Neuronal stem cell (in vitro differentiated cells): ENCODE results near the gene ATP11A.
A peak's percentile ranks its signal among the peaks of the same experiment; 100 is the strongest.

ENCODE experiments used
- DNase-seq: peaks from one replicate; pipeline ENCODE4 v3.0.0-alpha.2; 2013; ENCODE audit warnings: low spot score
- H2AFZ ChIP-seq: one replicate; pipeline ENCODE4 v1.6.1; 2013; ENCODE audit warnings: mild to moderate bottlenecking, low read length, inconsistent platforms
- H2AK5ac ChIP-seq: 2 replicates; pipeline ENCODE4 v1.6.1; 2013; ENCODE audit warnings: low read depth, mild to moderate bottlenecking, inconsistent platforms, low read length, moderate library complexity, mixed read lengths
- H2BK120ac ChIP-seq: 2 replicates; pipeline ENCODE4 v1.6.1; 2013; ENCODE audit warnings: low read depth, mild to moderate bottlenecking, inconsistent platforms, low read length, moderate library complexity, mixed read lengths
- H2BK12ac ChIP-seq: one replicate; pipeline ENCODE4 v1.6.1; 2013; ENCODE audit warnings: low read length, inconsistent platforms
- H2BK15ac ChIP-seq: 2 replicates; pipeline ENCODE4 v1.6.1; 2013; ENCODE audit warnings: mild to moderate bottlenecking, low read length, inconsistent platforms, mixed read lengths
- H2BK5ac ChIP-seq: one replicate; pipeline ENCODE4 v1.6.1; 2013; ENCODE audit warnings: inconsistent platforms, mild to moderate bottlenecking, low read length, moderate library complexity
- H3K14ac ChIP-seq: one replicate; pipeline ENCODE4 v1.6.1; 2013; ENCODE audit warnings: low read length, inconsistent platforms
- H3K18ac ChIP-seq: 2 replicates; pipeline ENCODE4 v1.6.1; 2013; ENCODE audit warnings: low read length, inconsistent platforms
- H3K23ac ChIP-seq: 2 replicates; pipeline ENCODE4 v1.6.1; 2013; ENCODE audit warnings: low read depth, mild to moderate bottlenecking, mixed read lengths, low read length, inconsistent platforms; ENCODE audit not compliant: poor library complexity
- H3K27ac ChIP-seq: replicated peaks from 3 replicates; pipeline ENCODE4 v1.5.1; 2013; ENCODE audit warnings: low read length, inconsistent platforms
- H3K27me3 ChIP-seq, 3 experiments: 2 replicates each; pipeline ENCODE4 v1.6.1; 2013; ENCODE audit warnings: low read length in 3 of 3, mild to moderate bottlenecking in 2 of 3, inconsistent platforms in 1 of 3, low read depth in 1 of 3, mixed read lengths in 1 of 3, moderate library complexity in 1 of 3; ENCODE audit not compliant: control insufficient read depth in 3 of 3, insufficient read depth in 3 of 3
- H3K36me3 ChIP-seq, 2 donors: replicated peaks in 1 of 2; 2 replicates each; pipeline ENCODE4 v1.6.1; 2013; ENCODE audit warnings: low read length in 2 of 2; ENCODE audit not compliant: control insufficient read depth in 2 of 2, insufficient read depth in 2 of 2
- H3K4ac ChIP-seq: 2 replicates; pipeline ENCODE4 v1.6.1; 2013; ENCODE audit warnings: inconsistent platforms, mild to moderate bottlenecking, low read length, moderate library complexity
- H3K4me1 ChIP-seq, 2 donors: 1 replicate in 1 of 2; 2 replicates in 1 of 2; pipeline ENCODE4 v1.6.1; 2013; ENCODE audit warnings: low read length in 2 of 2, low read depth in 1 of 2; ENCODE audit not compliant: control insufficient read depth in 2 of 2, insufficient read depth in 1 of 2
- H3K4me2 ChIP-seq: one replicate; pipeline ENCODE4 v1.6.1; 2013; ENCODE audit warnings: mild to moderate bottlenecking, low read length, inconsistent platforms; ENCODE audit not compliant: insufficient read depth, poor library complexity, severe bottlenecking
- H3K4me3 ChIP-seq, 2 donors: 2 replicates each; pipeline ENCODE4 v1.5.1; 2013; ENCODE audit warnings: low read length in 2 of 2, mild to moderate bottlenecking in 2 of 2, inconsistent platforms in 1 of 2, moderate library complexity in 1 of 2
- H3K79me1 ChIP-seq: one replicate; pipeline ENCODE4 v1.6.1; 2013; ENCODE audit warnings: low read depth, mild to moderate bottlenecking, inconsistent platforms, low read length, moderate library complexity
- H3K9ac ChIP-seq: one replicate; pipeline ENCODE4 v1.6.1; 2013; ENCODE audit warnings: mild to moderate bottlenecking, low read depth, low read length, inconsistent platforms; ENCODE audit not compliant: poor library complexity
- H3K9me3 ChIP-seq, 2 donors: replicated peaks in 1 of 2; 2 replicates each; pipeline versions ENCODE3 to v1.6.1; 2013; ENCODE audit warnings: low read length in 2 of 2, mild to moderate bottlenecking in 2 of 2, inconsistent platforms in 1 of 2, low read depth in 1 of 2, mixed read lengths in 1 of 2, moderate library complexity in 1 of 2; ENCODE audit not compliant: control insufficient read depth in 2 of 2, insufficient read depth in 1 of 2
- H4K8ac ChIP-seq: one replicate; pipeline ENCODE4 v1.6.1; 2013; ENCODE audit warnings: low read depth, mild to moderate bottlenecking, inconsistent platforms, low read length, moderate library complexity
- H4K91ac ChIP-seq: one replicate; pipeline ENCODE4 v1.6.1; 2013; ENCODE audit warnings: low read length, low read depth, mild to moderate bottlenecking, inconsistent platforms; ENCODE audit not compliant: poor library complexity
- WGBS, 2 donors: extraction: QIAGEN DNeasy Blood & Tissue Kit; methylation state at CpG; one replicate each; pipeline ENCODE4 v1.1.7; 2013; ENCODE audit warnings: missing lambda C conversion rate in 2 of 2, mixed read lengths in 1 of 2; ENCODE audit not compliant: insufficient read length in 2 of 2, insufficient replicate concordance in 1 of 2; ENCODE audit errors: extremely low coverage in 2 of 2; 5-methylcytosine and 5-hydroxymethylcytosine counted together

Gene ATP11A

GRCh38 chr13:112727581-112727980 is 37.7 kb downstream of the ATP11A start:
- H3K4me3 ChIP-seq = no peak overlapping the region
- WGBS, 2 donors = no CpG with 5 or more reads among the region's 17 CpGs
- no peak overlapping the region for H3K9ac ChIP-seq
- H3K79me1 ChIP-seq = peaks cover 35% of the 10 kb centered on the region
- H3K4ac ChIP-seq = no peak overlapping the region
- no peak overlapping the region for H2BK120ac ChIP-seq
- no peak overlapping the region for H3K14ac ChIP-seq
- no peak overlapping the region for H2BK15ac ChIP-seq
- H3K27ac ChIP-seq = no peak overlapping the region
- no peak overlapping the region for H2BK5ac ChIP-seq
- no peak overlapping the region for H4K8ac ChIP-seq
- H2AK5ac ChIP-seq = peak overlapping the region; percentile 30
- no peaks in the 10 kb centered on the region for H3K36me3 ChIP-seq
- peaks cover 13 to 21% of the 10 kb centered on the region in 2 donors for H3K4me1 ChIP-seq
- no peaks in the 10 kb centered on the region for H3K27me3 ChIP-seq
- H4K91ac ChIP-seq = no peak overlapping the region
- DNase-seq = no peak
- H3K9me3 ChIP-seq = no peaks in the 10 kb centered on the region
- H3K4me2 ChIP-seq = no peak overlapping the region
- no peak overlapping the region for H3K23ac ChIP-seq
- no peak overlapping the region for H2AFZ ChIP-seq
- peak overlapping the region; percentile 30 for H3K18ac ChIP-seq
- no peak overlapping the region for H2BK12ac ChIP-seq

GRCh38 chr13:112728375-112729126 is 38.7 kb downstream of the ATP11A start:
- no peak overlapping the region for H3K14ac ChIP-seq
- H2AFZ ChIP-seq = no peak overlapping the region
- no peaks in the 10 kb centered on the region for H3K27me3 ChIP-seq
- H3K4me2 ChIP-seq = no peak overlapping the region
- WGBS, 2 donors = no CpG with 5 or more reads among the region's 34 CpGs
- peak overlapping the region; percentile 24 for H3K18ac ChIP-seq
- no peak overlapping the region for H2BK12ac ChIP-seq
- H3K23ac ChIP-seq = peak overlapping the region; percentile 59
- H2BK120ac ChIP-seq = no peak overlapping the region
- H3K4ac ChIP-seq = peak overlapping the region; percentile 4
- peaks cover 19 to 25% of the 10 kb centered on the region in 2 donors for H3K4me1 ChIP-seq
- peak overlapping the region; percentile 4 for H2BK15ac ChIP-seq
- no peak overlapping the region for H3K27ac ChIP-seq
- no peak overlapping the region for H3K4me3 ChIP-seq
- no peaks in the 10 kb centered on the region for H3K36me3 ChIP-seq
- DNase-seq = no peak
- H2AK5ac ChIP-seq = no peak overlapping the region
- no peaks in the 10 kb centered on the region for H3K9me3 ChIP-seq
- no peak overlapping the region for H4K91ac ChIP-seq
- H3K79me1 ChIP-seq = peaks cover 35% of the 10 kb centered on the region
- peak overlapping the region; percentile 25 for H4K8ac ChIP-seq
- H3K9ac ChIP-seq = peak overlapping the region; percentile 71
- no peak overlapping the region for H2BK5ac ChIP-seq

GRCh38 chr13:112729408-112729807 is 39.6 kb downstream of the ATP11A start:
- Histone ChIP-seq H3K9me3 (no peaks in the 10 kb centered on the region), H3K79me1 (peaks cover 35% of the 10 kb centered on the region), H4K8ac (no peak overlapping the region), H3K36me3 (no peaks in the 10 kb centered on the region), H2BK12ac (no peak overlapping the region), H3K4me1 (peaks cover 27 to 28% of the 10 kb centered on the region in 2 donors), H4K91ac (peak overlapping the region; percentile 35), H2BK15ac (no peak overlapping the region), H3K4ac (no peak overlapping the region), H3K9ac (no peak overlapping the region), H2BK5ac (no peak overlapping the region), H3K4me3 (peak overlapping the region in 1 of 2 donors; percentile 10), H2AK5ac (no peak overlapping the region), H2BK120ac (no peak overlapping the region), H3K23ac (peak overlapping the region; percentile 6), H2AFZ (no peak overlapping the region), H3K4me2 (no peak overlapping the region), H3K27ac (no peak overlapping the region), H3K18ac (peak overlapping the region; percentile 13), H3K27me3 (no peaks in the 10 kb centered on the region), H3K14ac (no peak overlapping the region)
- DNase-seq = no peak
- no CpG with 5 or more reads among the region's 22 CpGs for WGBS, 2 donors

GRCh38 chr13:112730157-112730671 is 40.4 kb downstream of the ATP11A start:
- Histone ChIP-seq H3K23ac (no peak overlapping the region), H3K14ac (peak overlapping the region; percentile 58), H3K4me2 (no peak overlapping the region), H3K9ac (no peak overlapping the region), H2AK5ac (no peak overlapping the region), H3K36me3 (no peaks in the 10 kb centered on the region), H3K27me3 (no peaks in the 10 kb centered on the region), H3K4me3 (no peak overlapping the region), H3K79me1 (peaks cover 27% of the 10 kb centered on the region), H2BK15ac (no peak overlapping the region), H4K91ac (no peak overlapping the region), H2AFZ (no peak overlapping the region), H2BK5ac (peak overlapping the region; percentile 7), H4K8ac (no peak overlapping the region), H2BK12ac (no peak overlapping the region), H2BK120ac (no peak overlapping the region), H3K9me3 (no peaks in the 10 kb centered on the region), H3K4me1 (peaks cover 30 to 32% of the 10 kb centered on the region in 2 donors), H3K27ac (no peak overlapping the region), H3K18ac (no peak overlapping the region), H3K4ac (no peak overlapping the region)
- no CpG with 5 or more reads among the region's 21 CpGs for WGBS, 2 donors
- no peak for DNase-seq
